Activated T-cell treated with anti-CD3 and anti-CD28 coated beads, Interleukin-2, amount 50 U/mL, for 24 hours (primary cell): ENCODE measurements around the gene TACC2.
"Not testable (repeated sequence)": the region's sequence is repeated elsewhere in the genome, so short reads cannot be mapped to it uniquely, and the experiment has no call there.

Experiments
- DNase-seq: peaks from one replicate; pipeline ENCODE4 v3.0.0-alpha.2; 2020
- H3K27ac Mint-ChIP-seq: 2 replicates; pipeline ENCODE4 v1.8.0; 2020; ENCODE audit warnings: mild to moderate bottlenecking, mixed read lengths
- H3K27me3 Mint-ChIP-seq: 2 replicates; pipeline ENCODE4 v1.8.0; 2020; ENCODE audit warnings: mixed read lengths
- H3K36me3 Mint-ChIP-seq: 2 replicates; pipeline ENCODE4 v1.8.0; 2020; ENCODE audit warnings: low read depth, mixed read lengths
- H3K4me1 Mint-ChIP-seq: 2 replicates; pipeline ENCODE4 v1.8.0; 2020; ENCODE audit warnings: low read depth, mixed read lengths
- H3K4me3 Mint-ChIP-seq: 2 replicates; pipeline ENCODE4 v1.8.0; 2020; ENCODE audit warnings: mild to moderate bottlenecking, moderate library complexity, mixed read lengths
- H3K9me3 Mint-ChIP-seq: 2 replicates; pipeline ENCODE4 v1.8.0; 2020; ENCODE audit warnings: mixed read lengths

The TACC2 gene

GRCh38 chr10:122096705-122097104 is 107.7 kb downstream of the TACC2 start:
- no peaks in the 10 kb centered on the region for H3K36me3 Mint-ChIP-seq

GRCh38 chr10:122097935-122098334 is 109.0 kb downstream of the TACC2 start:
- no peak for DNase-seq
- no peaks in the 10 kb centered on the region for H3K36me3 Mint-ChIP-seq
- no peaks in the 10 kb centered on the region for H3K4me1 Mint-ChIP-seq
- no peaks in the 10 kb centered on the region for H3K9me3 Mint-ChIP-seq
- no peak overlapping the region for H3K4me3 Mint-ChIP-seq
- H3K27ac Mint-ChIP-seq, result no peak overlapping the region
- no peaks in the 10 kb centered on the region for H3K27me3 Mint-ChIP-seq

More at GRCh38 chr10:122096705-122097104, 107.7 kb downstream of the TACC2 start:
- Mint-ChIP-seq H3K27ac (no peak overlapping the region), H3K9me3 (no peaks in the 10 kb centered on the region), H3K4me3 (no peak overlapping the region), H3K4me1 (no peaks in the 10 kb centered on the region), H3K27me3 (no peaks in the 10 kb centered on the region)
- no peak for DNase-seq

GRCh38 chr10:122098924-122099323 is 110.0 kb downstream of the TACC2 start:
- Mint-ChIP-seq H3K27me3 (peaks cover 2% of the 10 kb centered on the region), H3K4me3 (no peak overlapping the region), H3K9me3 (no peaks in the 10 kb centered on the region), H3K27ac (no peak overlapping the region), H3K4me1 (no peaks in the 10 kb centered on the region), H3K36me3 (no peaks in the 10 kb centered on the region)
- no peak for DNase-seq

DNA sequence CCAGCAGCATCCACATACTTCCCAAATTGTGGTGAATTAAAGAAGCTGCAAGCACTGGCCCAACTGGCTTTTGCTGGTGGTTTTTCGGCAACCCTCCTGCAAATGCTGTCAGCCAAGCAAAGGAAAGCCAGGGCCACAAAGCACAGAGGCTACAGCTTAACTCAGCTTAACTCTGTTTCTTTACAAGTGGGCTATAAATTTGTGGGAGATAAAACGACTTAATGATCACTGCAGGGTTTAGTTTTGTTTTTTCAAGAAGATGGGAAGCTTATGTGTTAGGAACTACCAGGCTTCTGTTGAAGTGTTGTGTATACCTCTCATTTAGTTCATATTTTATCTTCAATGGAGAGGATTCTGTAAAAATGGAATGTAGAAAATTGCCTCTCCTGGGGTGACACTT is 110.6 kb downstream of the TACC2 start:
- no peak overlapping the region for H3K4me3 Mint-ChIP-seq
- H3K36me3 Mint-ChIP-seq, result no peaks in the 10 kb centered on the region
- DNase-seq, result no peak
- H3K27ac Mint-ChIP-seq, result no peak overlapping the region
- no peaks in the 10 kb centered on the region for H3K9me3 Mint-ChIP-seq
- no peaks in the 10 kb centered on the region for H3K4me1 Mint-ChIP-seq
- H3K27me3 Mint-ChIP-seq, result peaks cover 2% of the 10 kb centered on the region

- Mint-ChIP-seq H3K27me3 (peaks cover 2% of the 10 kb centered on the region), H3K9me3 (no peaks in the 10 kb centered on the region), H3K4me3 (no peak overlapping the region), H3K27ac (no peak overlapping the region), H3K36me3 (no peaks in the 10 kb centered on the region), H3K4me1 (no peaks in the 10 kb centered on the region)
- no peak for DNase-seq
Observed at GRCh38 chr10:122102146-122102868, 113.3 kb downstream of the TACC2 start.

DNA sequence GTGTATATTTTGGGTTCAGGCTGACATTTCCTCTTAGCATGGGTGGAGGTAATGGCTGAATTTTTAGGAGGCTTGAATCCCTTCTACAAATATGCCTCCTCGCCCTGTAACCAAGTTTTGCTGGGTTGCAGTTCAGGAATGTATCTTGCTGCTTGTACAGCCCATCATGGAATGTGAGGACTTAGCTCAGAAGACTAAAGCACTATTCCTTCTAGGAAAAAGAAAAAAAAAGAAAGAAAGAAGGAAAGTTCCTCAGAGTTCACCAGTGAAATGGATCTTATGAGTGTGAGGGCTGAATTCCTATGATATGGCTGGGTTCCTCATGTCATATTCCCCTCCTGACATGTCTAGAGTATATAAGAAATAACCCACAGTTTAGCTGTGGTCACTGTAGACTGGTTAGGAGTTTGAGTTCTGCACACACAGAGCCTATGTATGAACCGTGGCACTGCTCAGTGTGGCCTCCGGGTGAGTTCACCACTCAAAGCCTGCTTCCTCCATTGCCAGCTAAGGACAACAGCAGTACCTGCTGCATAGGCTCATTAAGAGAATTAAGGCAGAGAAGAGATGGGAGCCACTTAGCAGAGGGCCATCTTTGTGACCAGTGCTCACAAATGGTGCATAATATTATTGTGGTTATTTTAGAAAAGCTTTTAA is 114.0 kb downstream of the TACC2 start:
- Mint-ChIP-seq H3K27me3 (peaks cover 2% of the 10 kb centered on the region), H3K9me3 (no peaks in the 10 kb centered on the region), H3K36me3 (no peaks in the 10 kb centered on the region), H3K4me1 (no peaks in the 10 kb centered on the region), H3K4me3 (no peak overlapping the region), H3K27ac (no peak overlapping the region)
- no peak for DNase-seq

GRCh38 chr10:122103592-122103991 is 114.6 kb downstream of the TACC2 start:
- Mint-ChIP-seq H3K36me3 (no peaks in the 10 kb centered on the region), H3K27ac (no peak overlapping the region), H3K9me3 (no peaks in the 10 kb centered on the region), H3K4me1 (no peaks in the 10 kb centered on the region), H3K27me3 (peaks cover 2% of the 10 kb centered on the region), H3K4me3 (no peak overlapping the region)
- no peak for DNase-seq

- not testable (repeated sequence) for H3K4me3 Mint-ChIP-seq, DNase-seq, H3K36me3 Mint-ChIP-seq, H3K4me1 Mint-ChIP-seq, H3K9me3 Mint-ChIP-seq, H3K27ac Mint-ChIP-seq
- peaks cover 43% of the 10 kb centered on the region for H3K27me3 Mint-ChIP-seq
Observed at GRCh38 chr10:122108786-122109185, 119.8 kb downstream of the TACC2 start.

DNA sequence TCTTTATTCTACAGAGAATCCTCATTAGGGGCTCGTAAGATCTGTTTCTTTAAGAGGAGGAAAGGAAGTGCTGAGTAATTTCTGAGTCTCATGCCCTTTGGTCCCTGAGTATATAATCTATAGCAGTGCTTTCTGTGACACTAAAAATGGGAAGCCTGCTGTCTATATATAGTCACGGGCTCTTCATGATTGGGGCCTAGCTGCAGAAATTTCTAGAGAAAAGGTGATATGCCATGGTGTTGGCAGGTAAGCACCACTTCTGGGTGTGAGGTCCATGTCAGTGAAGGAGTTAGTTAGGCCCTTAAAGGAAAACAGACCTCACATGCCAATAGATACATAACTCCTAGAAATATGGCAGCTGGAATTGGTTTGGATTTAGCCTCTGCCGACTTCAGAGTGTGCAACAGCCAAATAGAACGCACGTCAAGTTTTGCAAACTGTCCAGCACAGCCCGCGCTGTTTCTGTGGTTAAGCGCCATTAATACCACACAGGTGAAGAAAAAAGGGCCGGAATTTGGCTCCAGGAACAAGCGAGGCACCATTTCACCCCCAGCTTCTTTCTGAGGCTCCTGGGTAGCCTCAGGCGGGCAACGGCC is 123.2 kb downstream of the TACC2 start:
- Mint-ChIP-seq H3K27me3 (peaks cover 72% of the 10 kb centered on the region), H3K9me3 (no peaks in the 10 kb centered on the region), H3K36me3 (no peaks in the 10 kb centered on the region), H3K4me1 (peaks cover 5% of the 10 kb centered on the region), H3K4me3 (no peak overlapping the region), H3K27ac (no peak overlapping the region)
- DNase-seq, result no peak

GRCh38 chr10:122112625-122113160 is 123.7 kb downstream of the TACC2 start:
- no peaks in the 10 kb centered on the region for H3K36me3 Mint-ChIP-seq
- H3K9me3 Mint-ChIP-seq, result no peaks in the 10 kb centered on the region
- H3K27ac Mint-ChIP-seq, result no peak overlapping the region
- DNase-seq, result no peak
- H3K4me1 Mint-ChIP-seq, result peaks cover 5% of the 10 kb centered on the region
- H3K27me3 Mint-ChIP-seq, result peaks cover 77% of the 10 kb centered on the region
- no peak overlapping the region for H3K4me3 Mint-ChIP-seq

DNA sequence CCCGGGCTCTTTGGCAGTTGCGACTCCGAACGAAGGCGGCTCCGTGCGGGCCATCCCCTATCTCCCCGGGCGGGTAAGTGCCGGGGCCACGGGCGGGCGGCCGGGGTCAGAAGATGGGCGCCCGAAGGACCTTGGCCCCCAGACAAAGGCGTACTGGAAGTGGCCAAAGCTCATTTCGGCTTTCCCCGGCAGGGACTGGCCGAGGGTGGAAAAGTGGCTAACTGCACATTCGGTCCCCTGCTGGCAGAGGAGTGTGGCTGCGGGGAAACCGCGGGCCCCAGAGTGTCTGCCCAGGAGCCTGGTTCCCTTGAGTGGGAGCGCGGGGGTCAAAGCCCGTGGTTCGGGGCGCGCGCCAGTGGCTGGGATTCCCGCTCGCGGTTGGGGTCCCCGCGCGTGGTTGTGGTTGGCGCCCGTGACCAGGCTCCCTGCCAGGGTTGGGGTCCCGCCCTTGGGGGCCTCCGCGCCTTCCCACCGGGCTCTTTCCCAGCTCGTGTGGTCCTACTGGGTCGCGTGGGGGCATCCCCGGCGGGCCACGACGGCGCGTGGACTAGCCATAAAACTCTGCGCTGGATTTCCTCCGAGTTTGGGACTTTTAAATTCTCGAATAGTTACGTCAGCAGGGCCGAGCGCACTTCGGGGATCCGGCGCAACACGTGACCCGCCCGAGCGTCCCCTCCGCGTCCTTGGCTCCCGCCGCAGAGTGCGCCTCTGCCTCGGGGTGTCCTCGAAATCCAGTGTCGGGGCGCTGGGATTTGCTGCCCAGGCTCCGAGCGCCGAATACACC is 124.4 kb downstream of the TACC2 start:
- Mint-ChIP-seq H3K27me3 (peaks cover 81% of the 10 kb centered on the region), H3K9me3 (no peaks in the 10 kb centered on the region), H3K4me1 (peaks cover 5% of the 10 kb centered on the region), H3K4me3 (no peak overlapping the region), H3K27ac (no peak overlapping the region), H3K36me3 (no peaks in the 10 kb centered on the region)
- no peak for DNase-seq

GRCh38 chr10:122113945-122114747 is 125.2 kb downstream of the TACC2 start:
- H3K27me3 Mint-ChIP-seq, result peaks cover 77% of the 10 kb centered on the region

DNA sequence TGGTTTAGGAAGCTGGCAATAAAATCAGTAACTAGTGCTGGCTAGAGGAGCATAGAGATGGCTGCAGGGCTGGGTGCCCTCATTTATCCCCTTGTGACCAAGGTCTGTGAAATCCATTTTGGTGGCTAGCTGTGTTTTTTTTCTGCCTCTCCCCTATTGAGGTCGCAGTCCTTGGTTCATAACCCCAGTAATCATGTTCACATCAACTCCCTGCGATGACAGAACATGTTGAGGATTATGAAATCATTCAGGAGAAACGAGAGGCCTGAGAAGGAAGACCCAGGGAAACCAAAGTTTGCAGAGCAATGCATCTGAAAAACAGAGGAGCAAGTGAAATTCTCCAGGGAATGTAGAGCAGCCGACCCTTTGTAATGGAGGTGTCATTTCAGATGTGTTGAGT is 126.9 kb downstream of the TACC2 start:
- Mint-ChIP-seq H3K9me3 (no peaks in the 10 kb centered on the region), H3K4me1 (peaks cover 5% of the 10 kb centered on the region), H3K27ac (no peak overlapping the region), H3K36me3 (no peaks in the 10 kb centered on the region), H3K27me3 (peaks cover 61% of the 10 kb centered on the region), H3K4me3 (no peak overlapping the region)
- DNase-seq, result no peak

More at GRCh38 chr10:122113945-122114747, 125.2 kb downstream of the TACC2 start:
- no peak for DNase-seq
- Mint-ChIP-seq H3K4me1 (peaks cover 5% of the 10 kb centered on the region), H3K4me3 (no peak overlapping the region), H3K9me3 (no peaks in the 10 kb centered on the region), H3K27ac (no peak overlapping the region), H3K36me3 (no peaks in the 10 kb centered on the region)

- H3K4me1 Mint-ChIP-seq, result peaks cover 5% of the 10 kb centered on the region
- H3K27me3 Mint-ChIP-seq, result peaks cover 57% of the 10 kb centered on the region
- no peak overlapping the region for H3K27ac Mint-ChIP-seq
- no peaks in the 10 kb centered on the region for H3K36me3 Mint-ChIP-seq
- no peak for DNase-seq
- no peak overlapping the region for H3K4me3 Mint-ChIP-seq
- no peaks in the 10 kb centered on the region for H3K9me3 Mint-ChIP-seq
Observed at GRCh38 chr10:122116331-122116730, 127.4 kb downstream of the TACC2 start.
